ENCODE results near the gene DOK3. TPM values are rescaled to one million over a fixed set of nuclear protein-coding genes. Genes with fewer than 3 reads are reported as not detected.

Gene DOK3
- total and polyA plus RNA-seq, 2 experiments from 2014 or later = 3.1 to 3.5 TPM

DNA sequence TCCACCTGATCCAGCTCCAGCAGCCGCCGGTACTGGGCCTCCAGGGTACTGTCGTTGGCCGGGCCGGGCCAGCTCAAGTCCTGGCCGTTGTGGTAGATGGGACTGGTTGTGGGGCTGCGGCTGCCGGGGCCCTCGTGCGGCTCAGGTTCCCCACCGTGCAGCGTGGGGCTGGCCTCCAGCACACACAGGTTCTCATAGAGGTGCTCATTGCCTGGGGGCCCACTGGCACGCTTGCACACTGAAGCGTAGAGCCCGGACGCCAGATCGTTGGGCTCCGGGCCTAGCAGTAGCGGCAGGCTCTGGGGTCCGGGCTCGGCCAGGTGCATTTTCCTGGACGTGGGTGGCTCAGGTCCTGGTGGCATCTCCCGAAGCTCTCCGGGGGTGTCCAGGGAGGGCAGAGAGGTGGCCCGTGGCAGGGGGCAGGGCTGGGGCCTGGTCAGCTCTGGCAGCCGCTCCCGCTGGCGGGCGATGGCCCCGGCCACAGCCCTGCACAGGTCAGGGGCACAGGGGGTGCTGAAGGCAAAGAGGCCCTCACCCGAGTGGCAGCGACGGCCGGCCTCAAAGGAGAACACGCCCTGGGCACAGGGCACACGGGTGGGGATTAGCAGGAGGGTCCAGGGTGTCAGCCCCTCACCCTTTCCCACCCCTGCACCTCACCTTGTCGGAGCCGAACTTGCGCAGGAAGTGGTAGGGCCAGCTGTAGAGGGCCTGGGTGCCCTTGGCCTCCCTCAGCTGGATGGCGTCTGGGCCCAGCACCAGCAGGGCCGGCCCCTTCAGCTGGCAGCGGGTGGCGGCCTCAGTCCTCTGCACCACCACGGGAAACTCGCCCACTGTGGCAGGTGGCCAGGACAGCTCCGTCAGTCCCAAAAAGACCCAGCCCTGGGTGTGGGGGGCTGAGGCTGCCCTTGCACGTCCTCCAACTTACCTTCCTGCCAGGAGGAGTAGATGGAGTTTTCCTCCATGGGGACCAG is 5.3 kb downstream of the DOK3 start:
- no peaks in the 10 kb centered on the region for H3K27me3 ChIP-seq
- no peak overlapping the region for H3K4me2 ChIP-seq
- DNase-seq (ENCODE audit: low spot score) = no peak
- no peak overlapping the region for H2AFZ ChIP-seq
- H3K4me3 ChIP-seq = no peak overlapping the region
- no peaks in the 10 kb centered on the region for H3K9me2 ChIP-seq (replicated peaks; ENCODE audit: insufficient read depth)
- H3K4me1 ChIP-seq (ENCODE audit: insufficient read depth) = peaks cover 4% of the 10 kb centered on the region
- H3K79me2 ChIP-seq = no peaks in the 10 kb centered on the region
- no peaks in the 10 kb centered on the region for H4K20me1 ChIP-seq (ENCODE audit: insufficient read depth, poor library complexity, severe bottlenecking)
- H3K27ac ChIP-seq = no peak overlapping the region
- H3K36me3 ChIP-seq (replicated peaks; ENCODE audit: insufficient read depth, low read depth) = no peaks in the 10 kb centered on the region
- no peaks in the 10 kb centered on the region for H3K9me3 ChIP-seq (ENCODE audit: low read depth)
- no peak for TF ChIP-seq EZH2phosphoT487 (IDR thresholded peaks at IDR 0.05; ENCODE audit: low read depth, severe bottlenecking, unreplicated experiment)
- TF ChIP-seq, protein P1, sequence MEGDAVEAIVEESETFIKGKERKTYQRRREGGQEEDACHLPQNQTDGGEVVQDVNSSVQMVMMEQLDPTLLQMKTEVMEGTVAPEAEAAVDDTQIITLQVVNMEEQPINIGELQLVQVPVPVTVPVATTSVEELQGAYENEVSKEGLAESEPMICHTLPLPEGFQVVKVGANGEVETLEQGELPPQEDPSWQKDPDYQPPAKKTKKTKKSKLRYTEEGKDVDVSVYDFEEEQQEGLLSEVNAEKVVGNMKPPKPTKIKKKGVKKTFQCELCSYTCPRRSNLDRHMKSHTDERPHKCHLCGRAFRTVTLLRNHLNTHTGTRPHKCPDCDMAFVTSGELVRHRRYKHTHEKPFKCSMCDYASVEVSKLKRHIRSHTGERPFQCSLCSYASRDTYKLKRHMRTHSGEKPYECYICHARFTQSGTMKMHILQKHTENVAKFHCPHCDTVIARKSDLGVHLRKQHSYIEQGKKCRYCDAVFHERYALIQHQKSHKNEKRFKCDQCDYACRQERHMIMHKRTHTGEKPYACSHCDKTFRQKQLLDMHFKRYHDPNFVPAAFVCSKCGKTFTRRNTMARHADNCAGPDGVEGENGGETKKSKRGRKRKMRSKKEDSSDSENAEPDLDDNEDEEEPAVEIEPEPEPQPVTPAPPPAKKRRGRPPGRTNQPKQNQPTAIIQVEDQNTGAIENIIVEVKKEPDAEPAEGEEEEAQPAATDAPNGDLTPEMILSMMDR (IDR thresholded peaks at IDR 0.05; ENCODE audit: poor library complexity) = no peak
- no peak for TF ChIP-seq EZH2 (IDR thresholded peaks at IDR 0.05; ENCODE audit: borderline replicate concordance)
- 98% methylated on average over 43 of the region's 47 CpGs for WGBS (ENCODE audit: low lambda C conversion rate, missing lambda C conversion rate)

DNA sequence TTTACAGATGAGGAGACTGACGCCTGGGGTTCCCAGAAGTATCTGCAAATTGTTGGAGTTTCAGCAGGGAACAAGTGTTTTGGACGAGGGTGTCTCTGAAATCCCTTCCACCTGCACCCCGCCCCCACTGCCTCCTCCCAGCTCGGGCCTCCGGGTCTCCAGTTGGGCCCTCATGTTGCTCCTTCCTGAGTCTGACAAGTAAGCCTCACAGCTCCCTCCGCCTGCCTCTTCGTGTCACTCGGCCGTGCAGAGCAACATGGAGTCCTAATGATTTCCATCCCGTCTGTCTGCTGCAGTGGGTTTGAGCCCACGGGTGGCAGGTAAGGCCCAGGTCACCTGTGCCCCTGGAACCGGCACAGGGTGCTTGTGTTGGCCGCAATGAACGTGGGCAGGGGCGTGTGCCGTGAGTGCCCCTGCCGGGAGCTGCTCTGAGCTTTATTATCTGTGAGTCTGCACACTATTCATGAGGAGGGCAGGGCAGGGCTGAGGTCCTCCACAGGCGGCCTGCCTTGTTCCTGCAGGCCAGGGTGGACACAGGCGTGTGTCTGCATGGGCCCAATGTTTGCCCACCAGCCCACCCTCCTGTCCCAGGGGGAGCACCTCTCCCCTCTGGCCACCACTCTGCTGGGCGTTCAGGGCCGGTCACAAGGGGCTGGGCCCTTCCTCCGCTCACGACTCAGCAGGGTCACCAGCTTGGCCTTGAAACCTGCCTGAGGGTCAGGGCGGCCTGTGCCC is 6.1 kb downstream of the DOK3 start:
- Histone ChIP-seq H3K36me3 (replicated peaks; ENCODE audit: insufficient read depth, low read depth) (no peaks in the 10 kb centered on the region), H3K79me2 (no peaks in the 10 kb centered on the region), H3K9me2 (replicated peaks; ENCODE audit: insufficient read depth) (no peaks in the 10 kb centered on the region), H3K4me1 (ENCODE audit: insufficient read depth) (peaks cover 7% of the 10 kb centered on the region), H2AFZ (no peak overlapping the region), H3K4me3 (no peak overlapping the region), H3K27ac (no peak overlapping the region), H3K4me2 (no peak overlapping the region), H3K27me3 (no peaks in the 10 kb centered on the region), H4K20me1 (ENCODE audit: insufficient read depth, poor library complexity, severe bottlenecking) (no peaks in the 10 kb centered on the region), H3K9me3 (ENCODE audit: low read depth) (no peaks in the 10 kb centered on the region)
- no peak for TF ChIP-seq EZH2phosphoT487 (IDR thresholded peaks at IDR 0.05; ENCODE audit: low read depth, severe bottlenecking, unreplicated experiment)
- TF ChIP-seq, protein P1 (IDR thresholded peaks at IDR 0.05; ENCODE audit: poor library complexity) = no peak
- no peak for TF ChIP-seq EZH2 (IDR thresholded peaks at IDR 0.05; ENCODE audit: borderline replicate concordance)
- DNase-seq (ENCODE audit: low spot score) = no peak
- 91% methylated on average over 24 of the region's 24 CpGs for WGBS (ENCODE audit: low lambda C conversion rate, missing lambda C conversion rate)

DNA sequence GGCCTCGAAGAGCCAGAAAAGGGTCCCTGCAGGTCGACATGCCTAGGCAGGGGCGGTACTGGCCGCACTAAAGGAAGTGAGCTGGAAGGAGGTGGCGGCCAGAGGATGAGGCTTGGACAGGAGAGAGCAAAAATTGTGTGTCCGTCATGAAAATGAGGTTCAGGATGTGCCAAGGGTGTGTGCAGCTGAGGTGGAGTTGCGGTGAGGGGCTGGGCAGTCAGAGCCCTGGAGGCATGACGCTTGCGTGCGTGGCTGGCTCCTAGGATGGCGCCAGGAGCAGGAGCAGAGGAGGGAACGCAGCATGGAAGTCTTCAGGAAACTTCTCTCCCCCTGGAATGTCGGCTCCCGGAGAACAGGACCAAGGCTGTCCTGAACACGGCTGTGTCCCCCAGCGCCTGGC is 6.7 kb downstream of the DOK3 start:
- no peaks in the 10 kb centered on the region for H3K9me3 ChIP-seq (ENCODE audit: low read depth)
- no peaks in the 10 kb centered on the region for H3K9me2 ChIP-seq (replicated peaks; ENCODE audit: insufficient read depth)
- no peak overlapping the region for H3K4me3 ChIP-seq
- no peak for DNase-seq (ENCODE audit: low spot score)
- H3K27ac ChIP-seq = no peak overlapping the region
- H3K4me1 ChIP-seq (ENCODE audit: insufficient read depth) = peaks cover 13% of the 10 kb centered on the region
- WGBS (ENCODE audit: low lambda C conversion rate, missing lambda C conversion rate) = 90% methylated on average over 16 of the region's 16 CpGs
- TF ChIP-seq, protein P1 (IDR thresholded peaks at IDR 0.05; ENCODE audit: poor library complexity) = no peak
- no peak for TF ChIP-seq EZH2phosphoT487 (IDR thresholded peaks at IDR 0.05; ENCODE audit: low read depth, severe bottlenecking, unreplicated experiment)
- no peak for TF ChIP-seq EZH2 (IDR thresholded peaks at IDR 0.05; ENCODE audit: borderline replicate concordance)
- no peak overlapping the region for H3K4me2 ChIP-seq
- H3K27me3 ChIP-seq = no peaks in the 10 kb centered on the region
- H3K36me3 ChIP-seq (replicated peaks; ENCODE audit: insufficient read depth, low read depth) = no peaks in the 10 kb centered on the region
- no peaks in the 10 kb centered on the region for H4K20me1 ChIP-seq (ENCODE audit: insufficient read depth, poor library complexity, severe bottlenecking)
- no peaks in the 10 kb centered on the region for H3K79me2 ChIP-seq
- H2AFZ ChIP-seq = no peak overlapping the region
